IMR-90 (cell line): Measurements from ENCODE around the gene ENPP7. TPM values are rescaled to one million over a fixed set of nuclear protein-coding genes. Genes with fewer than 3 reads are reported as not detected.

Experiments
- CEBPB ChIP-seq: IDR thresholded peaks from 2 replicates; pipeline ENCODE4 v1.6.1; 2012; ENCODE audit warnings: low read depth, low read length, improper control_type of control experiment
- FOS ChIP-seq: fragments of 150-350 bp; IDR thresholded peaks from 2 replicates; pipeline ENCODE4 v1.6.1; 2016; ENCODE audit warnings: low read depth, low read length
- MAFK ChIP-seq: IDR thresholded peaks from 2 replicates; pipeline ENCODE4 v1.6.1; 2012; ENCODE audit warnings: low read depth, low read length, improper control_type of control experiment
- MAZ ChIP-seq: IDR thresholded peaks from 2 replicates; pipeline ENCODE4 v1.6.1; 2012; ENCODE audit warnings: low read depth, mild to moderate bottlenecking, low read length, improper control_type of control experiment, moderate library complexity, borderline replicate concordance
- NFE2L2 ChIP-seq: fragments of 150-350 bp; IDR thresholded peaks from 2 replicates; pipeline ENCODE4 v1.6.1; 2016; ENCODE audit warnings: low read depth, mild to moderate bottlenecking, low read length
- polyA plus RNA-seq, 3 experiments: library from polyadenylated mRNA; depleted of rRNA; stranded (reverse); fragments of >200 nt; gene quantifications; 2 replicates each; pipeline ENCODE4 v1.2.3, GENCODE V29; 2012; ENCODE audit warnings: low replicate concordance in 1 of 3
- total RNA-seq: library from RNA; depleted of rRNA; stranded (reverse); fragments of >200 nt; gene quantifications from 2 replicates; pipeline ENCODE4 v1.2.3, GENCODE V29; 2012
- TF ChIP-seq, protein P1 (sequence below): conservative IDR thresholded peaks from 2 replicates; pipeline ENCODE4 v1.5.1; 2012; ENCODE audit warnings: mild to moderate bottlenecking, low read depth, low read length, improper control_type of control experiment

Gene ENPP7
- total and polyA plus RNA-seq, 2 of the 4 experiments (the other 2 are of a cell fraction), result not detected

DNA sequence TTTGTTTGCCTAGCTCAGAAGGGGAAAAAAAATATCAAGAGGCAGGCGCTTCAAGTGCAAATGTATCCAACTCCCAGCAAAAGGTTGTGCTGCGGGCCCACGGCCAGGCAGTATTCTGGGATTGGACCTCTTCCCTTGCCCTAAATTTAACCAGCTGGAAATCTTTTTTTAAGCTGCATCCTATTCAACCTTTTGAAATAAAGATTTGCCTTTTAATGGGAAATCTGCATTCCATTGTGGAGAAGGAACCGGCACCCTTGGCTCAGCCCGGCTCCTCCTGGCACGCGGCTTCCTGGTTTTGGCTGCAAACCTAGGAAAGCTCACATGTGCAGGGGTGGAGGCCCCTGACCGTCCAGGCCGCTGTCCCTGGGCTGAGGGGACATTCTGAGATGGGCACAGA, 38.8 kb upstream of the ENPP7 start (continued):
- TF ChIP-seq, protein P1, sequence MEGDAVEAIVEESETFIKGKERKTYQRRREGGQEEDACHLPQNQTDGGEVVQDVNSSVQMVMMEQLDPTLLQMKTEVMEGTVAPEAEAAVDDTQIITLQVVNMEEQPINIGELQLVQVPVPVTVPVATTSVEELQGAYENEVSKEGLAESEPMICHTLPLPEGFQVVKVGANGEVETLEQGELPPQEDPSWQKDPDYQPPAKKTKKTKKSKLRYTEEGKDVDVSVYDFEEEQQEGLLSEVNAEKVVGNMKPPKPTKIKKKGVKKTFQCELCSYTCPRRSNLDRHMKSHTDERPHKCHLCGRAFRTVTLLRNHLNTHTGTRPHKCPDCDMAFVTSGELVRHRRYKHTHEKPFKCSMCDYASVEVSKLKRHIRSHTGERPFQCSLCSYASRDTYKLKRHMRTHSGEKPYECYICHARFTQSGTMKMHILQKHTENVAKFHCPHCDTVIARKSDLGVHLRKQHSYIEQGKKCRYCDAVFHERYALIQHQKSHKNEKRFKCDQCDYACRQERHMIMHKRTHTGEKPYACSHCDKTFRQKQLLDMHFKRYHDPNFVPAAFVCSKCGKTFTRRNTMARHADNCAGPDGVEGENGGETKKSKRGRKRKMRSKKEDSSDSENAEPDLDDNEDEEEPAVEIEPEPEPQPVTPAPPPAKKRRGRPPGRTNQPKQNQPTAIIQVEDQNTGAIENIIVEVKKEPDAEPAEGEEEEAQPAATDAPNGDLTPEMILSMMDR, result no peak
- TF ChIP-seq MAZ (no peak), CEBPB (no peak), NFE2L2 (no peak), MAFK (no peak), FOS (no peak)
